ENCODE results near the gene ALDOA.

ALDOA gene

GRCh38 chr16:30070490-30070889 is 4.9 kb downstream of the ALDOA start:
- FAIRE-seq, result no peak

GRCh38 chr16:30075503-30076275 is 10.1 kb downstream of the ALDOA start, which contains the start of gene PPP4C:
TSS of gene PPP4C (plus strand) at chr16:30075994. CDS start at chr16:30076378, 384 bp downstream.
- FAIRE-seq, result no peak

- FAIRE-seq, result no peak
Measured at GRCh38 chr16:30076276-30076791, 10.8 kb downstream of the ALDOA start.

GRCh38 chr16:30077656-30078055 is 12.1 kb downstream of the ALDOA start:
- no peak for FAIRE-seq

GRCh38 chr16:30078744-30079143 is 13.2 kb downstream of the ALDOA start:
- FAIRE-seq, result no peak

- no peak for FAIRE-seq
Measured at GRCh38 chr16:30079480-30079879, 13.9 kb downstream of the ALDOA start.

- no peak for FAIRE-seq
Measured at GRCh38 chr16:30082545-30083090, 17.1 kb downstream of the ALDOA start.

GRCh38 chr16:30083216-30084055 is 17.9 kb downstream of the ALDOA start:
- FAIRE-seq, result no peak

- FAIRE-seq, result no peak
Measured at GRCh38 chr16:30084096-30084815, 18.7 kb downstream of the ALDOA start.

- no peak for FAIRE-seq
Measured at GRCh38 chr16:30084816-30085159, 19.2 kb downstream of the ALDOA start.

GRCh38 chr16:30085247-30085646 is 19.7 kb downstream of the ALDOA start:
- no peak for FAIRE-seq

GRCh38 chr16:30085820-30086219 is 20.3 kb downstream of the ALDOA start:
- no peak for FAIRE-seq

- no peak for FAIRE-seq
Measured at GRCh38 chr16:30086291-30087140, 21.0 kb downstream of the ALDOA start.

GRCh38 chr16:30087181-30087898 is 21.8 kb downstream of the ALDOA start:
- no peak for FAIRE-seq

GRCh38 chr16:30088237-30088831 is 22.8 kb downstream of the ALDOA start:
- no peak for FAIRE-seq

- no peak for FAIRE-seq
Measured at GRCh38 chr16:30088832-30089624, 23.5 kb downstream of the ALDOA start.

- FAIRE-seq, result no peak
Measured at GRCh38 chr16:30090610-30091331, 25.2 kb downstream of the ALDOA start.

GRCh38 chr16:30091474-30092372 is 26.2 kb downstream of the ALDOA start, which contains the start of gene TBX6:
TSS of gene TBX6 (minus strand) at chr16:30091924. CDS start at chr16:30091193, 731 bp downstream.
- FAIRE-seq, result no peak
